ENCODE results near the gene GJB3.

Gene GJB3

DNA sequence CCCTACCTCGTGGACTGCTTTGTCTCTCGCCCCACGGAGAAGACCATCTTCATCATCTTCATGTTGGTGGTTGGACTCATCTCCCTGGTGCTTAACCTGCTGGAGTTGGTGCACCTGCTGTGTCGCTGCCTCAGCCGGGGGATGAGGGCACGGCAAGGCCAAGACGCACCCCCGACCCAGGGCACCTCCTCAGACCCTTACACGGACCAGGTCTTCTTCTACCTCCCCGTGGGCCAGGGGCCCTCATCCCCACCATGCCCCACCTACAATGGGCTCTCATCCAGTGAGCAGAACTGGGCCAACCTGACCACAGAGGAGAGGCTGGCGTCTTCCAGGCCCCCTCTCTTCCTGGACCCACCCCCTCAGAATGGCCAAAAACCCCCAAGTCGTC is 13.8 kb downstream of the GJB3 start:
- ATAC-seq (ENCODE audit: low read depth) (no peak), DNase-seq (ENCODE audit: low spot score) (no peak)
- H3K27me3 ChIP-seq (ENCODE audit: insufficient read depth, poor library complexity, severe bottlenecking): no peaks in the 10 kb centered on the region
- H3K4me3 ChIP-seq (ENCODE audit: severe bottlenecking): no peak overlapping the region
- no peak overlapping the region for H3K27ac ChIP-seq (ENCODE audit: poor library complexity, severe bottlenecking)
- TF ChIP-seq CTCF (IDR thresholded peaks at IDR 0.05; ENCODE audit: poor library complexity, severe bottlenecking): no peak
- no peaks in the 10 kb centered on the region for H3K36me3 ChIP-seq (ENCODE audit: low read depth)
- H3K4me1 ChIP-seq (ENCODE audit: insufficient read depth, poor library complexity, severe bottlenecking): no peaks in the 10 kb centered on the region
- H3K9me3 ChIP-seq (ENCODE audit: severe bottlenecking): no peaks in the 10 kb centered on the region

- no peaks in the 10 kb centered on the region for H3K36me3 ChIP-seq (ENCODE audit: low read depth)
- ATAC-seq (ENCODE audit: low read depth): no peak
Observed at GRCh38 chr1:34795916-34796315, 14.9 kb downstream of the GJB3 start.

DNA sequence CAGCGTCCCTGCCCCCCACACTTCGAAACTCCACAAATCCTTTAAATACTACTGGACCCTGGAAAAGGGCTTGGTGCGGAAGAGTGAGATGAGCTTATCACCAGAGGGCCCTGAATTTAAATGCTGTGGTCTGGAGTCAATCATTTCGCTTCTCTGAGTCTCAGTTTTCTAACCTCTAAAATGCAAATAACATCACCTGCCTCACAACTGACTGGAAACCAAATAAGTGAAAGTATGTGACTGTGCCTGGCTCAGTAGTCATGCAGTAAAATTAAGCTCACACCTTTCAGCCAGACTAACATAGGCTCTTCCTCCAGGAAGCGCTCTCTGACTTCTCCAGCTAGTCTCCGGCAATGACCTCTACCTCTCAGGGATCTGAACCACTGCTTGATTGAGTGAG is 16.0 kb downstream of the GJB3 start:
- no peaks in the 10 kb centered on the region for H3K27me3 ChIP-seq (ENCODE audit: insufficient read depth, poor library complexity, severe bottlenecking)
- DNase-seq (ENCODE audit: low spot score) (no peak), ATAC-seq (ENCODE audit: low read depth) (no peak)

More at GRCh38 chr1:34795916-34796315, 14.9 kb downstream of the GJB3 start:
- TF ChIP-seq CTCF (IDR thresholded peaks at IDR 0.05; ENCODE audit: poor library complexity, severe bottlenecking): no peak
- no peaks in the 10 kb centered on the region for H3K9me3 ChIP-seq (ENCODE audit: severe bottlenecking)
- H3K4me3 ChIP-seq (ENCODE audit: severe bottlenecking): no peak overlapping the region
- DNase-seq (ENCODE audit: low spot score): no peak
- no peaks in the 10 kb centered on the region for H3K4me1 ChIP-seq (ENCODE audit: insufficient read depth, poor library complexity, severe bottlenecking)
- H3K27me3 ChIP-seq (ENCODE audit: insufficient read depth, poor library complexity, severe bottlenecking): no peaks in the 10 kb centered on the region
- no peak overlapping the region for H3K27ac ChIP-seq (ENCODE audit: poor library complexity, severe bottlenecking)

DNA sequence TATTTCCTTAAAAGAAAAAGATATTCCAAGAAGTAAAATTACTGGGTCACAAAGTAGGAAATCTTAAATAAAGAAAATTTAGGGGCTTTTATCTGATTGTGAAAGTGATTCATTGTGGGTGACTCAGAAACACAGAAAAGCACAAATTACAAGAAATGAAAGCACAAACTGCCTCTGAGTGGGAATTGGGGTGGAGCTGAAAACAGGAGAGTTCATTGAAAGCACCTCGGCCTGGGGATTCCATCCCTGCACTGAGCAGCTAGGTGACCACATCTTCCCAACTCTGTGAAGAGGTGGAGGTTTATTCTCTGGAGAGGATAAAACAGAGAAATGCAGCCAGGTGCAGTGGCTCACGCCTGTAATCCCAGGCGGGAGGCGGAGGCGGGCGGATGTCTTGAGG is 19.2 kb downstream of the GJB3 start:
- no peaks in the 10 kb centered on the region for H3K4me1 ChIP-seq (ENCODE audit: insufficient read depth, poor library complexity, severe bottlenecking)
- H3K4me3 ChIP-seq (ENCODE audit: severe bottlenecking): no peak overlapping the region
- DNase-seq (ENCODE audit: low spot score) (no peak), ATAC-seq (ENCODE audit: low read depth) (no peak)
- no peaks in the 10 kb centered on the region for H3K27me3 ChIP-seq (ENCODE audit: insufficient read depth, poor library complexity, severe bottlenecking)
- no peaks in the 10 kb centered on the region for H3K36me3 ChIP-seq (ENCODE audit: low read depth)
- no peaks in the 10 kb centered on the region for H3K9me3 ChIP-seq (ENCODE audit: severe bottlenecking)
- H3K27ac ChIP-seq (ENCODE audit: poor library complexity, severe bottlenecking): no peak overlapping the region
- no peak for TF ChIP-seq CTCF (IDR thresholded peaks at IDR 0.05; ENCODE audit: poor library complexity, severe bottlenecking)

More for the DNA sequence above, 16.0 kb downstream of the GJB3 start:
- Histone ChIP-seq H3K27ac (ENCODE audit: poor library complexity, severe bottlenecking) (no peak overlapping the region), H3K4me1 (ENCODE audit: insufficient read depth, poor library complexity, severe bottlenecking) (no peaks in the 10 kb centered on the region), H3K9me3 (ENCODE audit: severe bottlenecking) (no peaks in the 10 kb centered on the region), H3K4me3 (ENCODE audit: severe bottlenecking) (no peak overlapping the region), H3K36me3 (ENCODE audit: low read depth) (no peaks in the 10 kb centered on the region)
- TF ChIP-seq CTCF (IDR thresholded peaks at IDR 0.05; ENCODE audit: poor library complexity, severe bottlenecking): no peak

- ATAC-seq (ENCODE audit: low read depth): no peak
- no peaks in the 10 kb centered on the region for H3K27me3 ChIP-seq (ENCODE audit: insufficient read depth, poor library complexity, severe bottlenecking)
- TF ChIP-seq CTCF (IDR thresholded peaks at IDR 0.05; ENCODE audit: poor library complexity, severe bottlenecking): no peak
- no peak overlapping the region for H3K27ac ChIP-seq (ENCODE audit: poor library complexity, severe bottlenecking)
- DNase-seq (ENCODE audit: low spot score): no peak
- H3K9me3 ChIP-seq (ENCODE audit: severe bottlenecking): no peaks in the 10 kb centered on the region
- H3K4me3 ChIP-seq (ENCODE audit: severe bottlenecking): no peak overlapping the region
- H3K36me3 ChIP-seq (ENCODE audit: low read depth): no peaks in the 10 kb centered on the region
- H3K4me1 ChIP-seq (ENCODE audit: insufficient read depth, poor library complexity, severe bottlenecking): no peaks in the 10 kb centered on the region
Observed at GRCh38 chr1:34803770-34804169, 22.8 kb downstream of the GJB3 start.
